ENCODE data around the gene SND1.

Gene SND1

DNA sequence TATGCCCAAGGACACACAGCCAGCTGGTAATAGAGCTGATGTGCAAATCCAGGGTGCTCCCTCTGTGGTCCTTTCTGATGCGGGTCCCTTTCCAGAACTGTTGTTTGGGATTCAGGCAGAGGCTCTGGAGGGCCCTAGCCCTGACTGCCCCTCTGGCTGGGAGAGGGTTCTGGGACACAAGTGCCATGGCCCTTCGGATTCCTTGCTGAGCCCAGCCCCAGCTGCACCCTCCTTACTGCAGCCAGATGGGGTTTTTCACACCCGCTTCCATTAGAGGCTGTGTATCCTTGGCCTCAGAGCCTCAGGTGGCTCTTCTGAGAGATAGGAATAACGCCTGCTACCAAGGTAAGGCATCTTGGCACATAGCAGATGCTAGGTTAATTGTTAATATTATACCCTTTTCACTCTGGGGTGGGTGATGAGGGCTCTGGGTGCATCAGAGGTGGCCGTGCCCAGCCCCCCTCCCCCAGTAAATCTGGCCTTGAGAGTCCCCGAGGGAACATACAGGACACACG, 469.0 kb downstream of the SND1 start (continued):
- TF ChIP-seq, protein P1, sequence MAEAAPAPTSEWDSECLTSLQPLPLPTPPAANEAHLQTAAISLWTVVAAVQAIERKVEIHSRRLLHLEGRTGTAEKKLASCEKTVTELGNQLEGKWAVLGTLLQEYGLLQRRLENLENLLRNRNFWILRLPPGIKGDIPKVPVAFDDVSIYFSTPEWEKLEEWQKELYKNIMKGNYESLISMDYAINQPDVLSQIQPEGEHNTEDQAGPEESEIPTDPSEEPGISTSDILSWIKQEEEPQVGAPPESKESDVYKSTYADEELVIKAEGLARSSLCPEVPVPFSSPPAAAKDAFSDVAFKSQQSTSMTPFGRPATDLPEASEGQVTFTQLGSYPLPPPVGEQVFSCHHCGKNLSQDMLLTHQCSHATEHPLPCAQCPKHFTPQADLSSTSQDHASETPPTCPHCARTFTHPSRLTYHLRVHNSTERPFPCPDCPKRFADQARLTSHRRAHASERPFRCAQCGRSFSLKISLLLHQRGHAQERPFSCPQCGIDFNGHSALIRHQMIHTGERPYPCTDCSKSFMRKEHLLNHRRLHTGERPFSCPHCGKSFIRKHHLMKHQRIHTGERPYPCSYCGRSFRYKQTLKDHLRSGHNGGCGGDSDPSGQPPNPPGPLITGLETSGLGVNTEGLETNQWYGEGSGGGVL (tag by site-specific recombination; IDR thresholded peaks at IDR 0.05), result no peak
- TF ChIP-seq ZNF514 (tag by site-specific recombination; IDR thresholded peaks at IDR 0.05) (no peak), SCRT1 (tag by site-specific recombination; IDR thresholded peaks at IDR 0.05; ENCODE audit: borderline replicate concordance) (no peak), SP7 (tag by site-specific recombination; IDR thresholded peaks at IDR 0.05) (no peak), ZBTB7A (tag by site-specific recombination; IDR thresholded peaks at IDR 0.05; ENCODE audit: low read depth) (no peak), MZF1 (tag by site-specific recombination; IDR thresholded peaks at IDR 0.05; ENCODE audit: borderline replicate concordance) (no peak), SP3 (tag by site-specific recombination; IDR thresholded peaks at IDR 0.05) (no peak), ZNF555 (tag by site-specific recombination; conservative IDR thresholded peaks at IDR 0.05) (no peak)
- TF ChIP-seq, protein P2, sequence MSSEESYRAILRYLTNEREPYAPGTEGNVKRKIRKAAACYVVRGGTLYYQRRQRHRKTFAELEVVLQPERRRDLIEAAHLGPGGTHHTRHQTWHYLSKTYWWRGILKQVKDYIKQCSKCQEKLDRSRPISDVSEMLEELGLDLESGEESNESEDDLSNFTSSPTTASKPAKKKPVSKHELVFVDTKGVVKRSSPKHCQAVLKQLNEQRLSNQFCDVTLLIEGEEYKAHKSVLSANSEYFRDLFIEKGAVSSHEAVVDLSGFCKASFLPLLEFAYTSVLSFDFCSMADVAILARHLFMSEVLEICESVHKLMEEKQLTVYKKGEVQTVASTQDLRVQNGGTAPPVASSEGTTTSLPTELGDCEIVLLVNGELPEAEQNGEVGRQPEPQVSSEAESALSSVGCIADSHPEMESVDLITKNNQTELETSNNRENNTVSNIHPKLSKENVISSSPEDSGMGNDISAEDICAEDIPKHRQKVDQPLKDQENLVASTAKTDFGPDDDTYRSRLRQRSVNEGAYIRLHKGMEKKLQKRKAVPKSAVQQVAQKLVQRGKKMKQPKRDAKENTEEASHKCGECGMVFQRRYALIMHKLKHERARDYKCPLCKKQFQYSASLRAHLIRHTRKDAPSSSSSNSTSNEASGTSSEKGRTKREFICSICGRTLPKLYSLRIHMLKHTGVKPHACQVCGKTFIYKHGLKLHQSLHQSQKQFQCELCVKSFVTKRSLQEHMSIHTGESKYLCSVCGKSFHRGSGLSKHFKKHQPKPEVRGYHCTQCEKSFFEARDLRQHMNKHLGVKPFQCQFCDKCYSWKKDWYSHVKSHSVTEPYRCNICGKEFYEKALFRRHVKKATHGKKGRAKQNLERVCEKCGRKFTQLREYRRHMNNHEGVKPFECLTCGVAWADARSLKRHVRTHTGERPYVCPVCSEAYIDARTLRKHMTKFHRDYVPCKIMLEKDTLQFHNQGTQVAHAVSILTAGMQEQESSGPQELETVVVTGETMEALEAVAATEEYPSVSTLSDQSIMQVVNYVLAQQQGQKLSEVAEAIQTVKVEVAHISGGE (tag by site-specific recombination; conservative IDR thresholded peaks at IDR 0.05; ENCODE audit: low read depth), result no peak
- TF ChIP-seq, protein P3, sequence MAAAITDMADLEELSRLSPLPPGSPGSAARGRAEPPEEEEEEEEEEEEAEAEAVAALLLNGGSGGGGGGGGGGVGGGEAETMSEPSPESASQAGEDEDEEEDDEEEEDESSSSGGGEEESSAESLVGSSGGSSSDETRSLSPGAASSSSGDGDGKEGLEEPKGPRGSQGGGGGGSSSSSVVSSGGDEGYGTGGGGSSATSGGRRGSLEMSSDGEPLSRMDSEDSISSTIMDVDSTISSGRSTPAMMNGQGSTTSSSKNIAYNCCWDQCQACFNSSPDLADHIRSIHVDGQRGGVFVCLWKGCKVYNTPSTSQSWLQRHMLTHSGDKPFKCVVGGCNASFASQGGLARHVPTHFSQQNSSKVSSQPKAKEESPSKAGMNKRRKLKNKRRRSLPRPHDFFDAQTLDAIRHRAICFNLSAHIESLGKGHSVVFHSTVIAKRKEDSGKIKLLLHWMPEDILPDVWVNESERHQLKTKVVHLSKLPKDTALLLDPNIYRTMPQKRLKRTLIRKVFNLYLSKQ (tag by site-specific recombination; IDR thresholded peaks at IDR 0.05; ENCODE audit: borderline replicate concordance), result no peak

DNA sequence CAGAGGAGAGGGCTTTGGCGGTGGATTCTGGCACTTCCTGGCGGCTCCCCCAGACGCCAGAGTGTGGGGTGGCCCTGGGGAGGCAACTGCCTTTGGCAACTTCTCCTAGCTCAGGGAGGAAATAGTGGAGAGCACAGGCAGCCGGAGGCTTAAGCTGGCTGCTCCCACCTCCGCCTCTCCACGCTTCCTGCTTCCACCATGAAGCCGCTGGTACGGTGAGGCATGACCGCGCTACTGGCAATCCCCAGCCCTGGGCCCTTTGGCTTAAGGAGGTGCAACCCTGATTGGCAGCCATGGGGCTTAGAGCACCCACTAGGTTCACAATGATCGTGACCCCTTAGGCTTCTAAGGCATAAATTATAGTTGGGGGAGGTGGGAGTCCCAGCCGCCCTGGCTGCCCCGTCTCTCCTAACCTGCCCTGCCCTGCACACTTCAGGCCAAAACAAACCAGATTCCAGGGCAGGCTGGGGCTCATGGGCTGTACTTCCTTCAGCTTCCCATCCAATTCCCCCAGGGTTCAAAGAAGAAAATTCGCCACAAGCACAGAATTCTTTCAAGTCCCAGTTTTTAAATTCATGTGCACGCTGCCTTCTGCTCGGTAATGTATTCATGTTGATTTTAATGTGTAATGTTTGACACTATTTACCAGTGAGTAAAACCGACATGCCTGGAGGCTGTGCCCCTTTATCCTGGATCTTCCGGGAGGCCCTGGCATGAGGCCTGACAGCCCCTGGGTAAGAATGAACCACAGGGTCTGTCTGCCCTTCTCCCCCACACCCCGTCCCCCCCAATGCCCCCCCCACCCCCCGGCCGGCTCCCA, 469.9 kb downstream of the SND1 start:
- H3K36me3 ChIP-seq (ENCODE audit: control insufficient read depth in 2 of 2, insufficient read depth in 1 of 2, low read length in 2 of 2), result no peaks in the 10 kb centered on the region
- H3K4me1 ChIP-seq (ENCODE audit: control insufficient read depth, insufficient read depth, low read length), result no peaks in the 10 kb centered on the region
- TF ChIP-seq ZNF658 (tag by site-specific recombination; IDR thresholded peaks at IDR 0.05) (no peak), ZBTB20 (tag by site-specific recombination; IDR thresholded peaks at IDR 0.05) (peak; percentile 36; the same call in 1 of the 2 replicates)
- H3K9me3 ChIP-seq (ENCODE audit: control insufficient read depth, insufficient read depth, low read depth, low read length), result no peaks in the 10 kb centered on the region
- H3K4me3 ChIP-seq (ENCODE audit: low read depth, low read length), result no peak overlapping the region
- no peak overlapping the region for H3K27ac ChIP-seq (ENCODE audit: extremely low read depth, low read depth, low read length)
- ChIA-PET POLR2A (no interaction called here), CTCF (no interaction called here)

DNA sequence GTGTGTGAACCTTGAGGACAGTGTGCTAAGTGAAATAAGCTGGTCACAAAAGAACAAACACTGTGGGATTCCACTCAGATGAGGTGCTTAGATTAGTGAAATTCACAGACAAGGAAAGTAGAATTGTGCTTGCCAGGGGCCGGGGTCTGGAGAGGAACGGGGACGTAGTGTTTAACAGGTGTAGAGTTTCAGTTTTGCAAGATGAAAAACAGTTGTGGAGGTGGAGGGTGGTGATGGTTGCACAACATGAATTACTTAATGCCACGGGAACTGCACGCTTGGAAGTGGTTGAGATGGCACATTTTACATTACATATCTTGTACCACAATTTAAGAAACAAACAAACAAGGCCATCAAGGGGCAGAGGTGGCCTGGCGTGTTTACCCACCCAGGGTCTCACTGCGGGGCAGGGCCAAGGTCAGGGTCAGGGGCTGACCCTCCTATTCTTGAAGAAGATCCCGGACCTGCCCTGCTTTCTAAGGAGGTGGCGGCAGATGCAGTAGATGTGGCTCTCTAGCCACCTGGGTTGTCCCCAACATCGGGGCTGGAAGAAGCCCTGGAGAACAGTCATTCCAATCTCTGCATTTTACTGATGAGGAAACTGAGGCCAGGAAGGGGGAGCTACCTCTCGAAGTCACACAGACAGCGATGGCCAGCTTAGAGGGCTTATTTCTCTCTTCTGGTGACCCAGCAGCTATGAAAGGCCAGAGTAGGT, 470.7 kb downstream of the SND1 start:
- H3K27ac ChIP-seq (ENCODE audit: extremely low read depth, low read depth, low read length), result no peak overlapping the region

More for the DNA sequence above, 470.7 kb downstream of the SND1 start:
- no peak for TF ChIP-seq ZBTB7A (tag by site-specific recombination; IDR thresholded peaks at IDR 0.05; ENCODE audit: low read depth)
- 0 out of 2 replicates have a peak, but pooled peaks have one; percentile 24 for TF ChIP-seq ZBTB48 (tag by site-specific recombination; IDR thresholded peaks at IDR 0.05)
- H3K4me1 ChIP-seq (ENCODE audit: control insufficient read depth, insufficient read depth, low read length), result no peaks in the 10 kb centered on the region
- H3K4me3 ChIP-seq (ENCODE audit: low read depth, low read length), result no peak overlapping the region
- ChIA-PET POLR2A (no interaction called here), CTCF (no interaction called here)
- H3K9me3 ChIP-seq (ENCODE audit: control insufficient read depth, insufficient read depth, low read depth, low read length), result no peaks in the 10 kb centered on the region
- H3K36me3 ChIP-seq (ENCODE audit: control insufficient read depth in 2 of 2, insufficient read depth in 1 of 2, low read length in 2 of 2), result no peaks in the 10 kb centered on the region
